ENCODE data around the gene CSMD2.

- TF ChIP-seq POLR2AphosphoS5 (IDR thresholded peaks at IDR 0.05; ENCODE audit: low read depth) (no peak), CTCF (conservative IDR thresholded peaks at IDR 0.05; ENCODE audit: low read depth in 2 of 2) (peak; percentile 47 to 65), REST (IDR thresholded peaks at IDR 0.05; ENCODE audit: unreplicated experiment) (no peak), ZNF331 (CRISPR knock-in tag; IDR thresholded peaks at IDR 0.05; ENCODE audit: low read depth) (no peak), CREB1 (CRISPR knock-in tag; IDR thresholded peaks at IDR 0.05; ENCODE audit: low read depth) (no peak), EZH2 (IDR thresholded peaks at IDR 0.05; ENCODE audit: low read depth, unreplicated experiment) (no peak), EZH2phosphoT487 (IDR thresholded peaks at IDR 0.05; ENCODE audit: unreplicated experiment) (no peak), JUNB (IDR thresholded peaks at IDR 0.05; ENCODE audit: unreplicated experiment) (no peak), ZNF114 (CRISPR knock-in tag; IDR thresholded peaks at IDR 0.05) (no peak)
Observed at GRCh38 chr1:33654267-33654834, 510.7 kb downstream of the CSMD2 start.
